HG02870 (cell line): ENCODE data around the gene CASZ1.

ENCODE experiments used
- ATAC-seq: cut with Tn5 transposase; IDR thresholded peaks from one replicate; pipeline ENCODE4 v1.9.1; 2021; ENCODE audit warnings: mild to moderate bottlenecking, moderate library complexity; ENCODE audit not compliant: unreplicated experiment

Gene CASZ1

GRCh38 chr1:10755970-10756521 lies 40.4 kb downstream of the CASZ1 start:
- no peak for ATAC-seq

GRCh38 chr1:10754568-10755329 lies 41.7 kb downstream of the CASZ1 start:
- no peak for ATAC-seq

GRCh38 chr1:10753299-10753698 lies 43.1 kb downstream of the CASZ1 start:
- ATAC-seq, result no peak

- no peak for ATAC-seq
Measured at GRCh38 chr1:10751561-10752085, 44.8 kb downstream of the CASZ1 start.

- no peak for ATAC-seq
Measured at GRCh38 chr1:10751160-10751559, 45.3 kb downstream of the CASZ1 start.

GRCh38 chr1:10745886-10746455 lies 50.5 kb downstream of the CASZ1 start:
- no peak for ATAC-seq

GRCh38 chr1:10745383-10745782 lies 51.1 kb downstream of the CASZ1 start:
- no peak for ATAC-seq

GRCh38 chr1:10744654-10745238 lies 51.7 kb downstream of the CASZ1 start:
- ATAC-seq, result no peak

GRCh38 chr1:10744029-10744428 lies 52.4 kb downstream of the CASZ1 start:
- no peak for ATAC-seq

- ATAC-seq, result no peak
Measured at GRCh38 chr1:10741696-10742095, 54.8 kb downstream of the CASZ1 start.

GRCh38 chr1:10740123-10740522 lies 56.3 kb downstream of the CASZ1 start:
- no peak for ATAC-seq

- no peak for ATAC-seq
Measured at GRCh38 chr1:10739589-10739988, 56.9 kb downstream of the CASZ1 start.

GRCh38 chr1:10738061-10739058 lies 58.1 kb downstream of the CASZ1 start:
- ATAC-seq, result no peak

- no peak for ATAC-seq
Measured at GRCh38 chr1:10737651-10738050, 58.8 kb downstream of the CASZ1 start.

- no peak for ATAC-seq
Measured at GRCh38 chr1:10736634-10737586, 59.5 kb downstream of the CASZ1 start.

- ATAC-seq, result no peak
Measured at GRCh38 chr1:10735563-10736305, 60.7 kb downstream of the CASZ1 start.

GRCh38 chr1:10734962-10735544 lies 61.4 kb downstream of the CASZ1 start:
- no peak for ATAC-seq

- no peak for ATAC-seq
Measured at GRCh38 chr1:10734375-10734774, 62.1 kb downstream of the CASZ1 start.
